Tibial artery (tissue), 4 donors: ENCODE data around the gene NEK2.

ENCODE experiments used
- DNase-seq, 2 donors: peaks; one replicate each; pipeline ENCODE4 v3.0.0-alpha.2; 2019
- H3K27ac ChIP-seq, 2 donors: fragments of 200-600 bp; sonication (generic) in 1 of 2; 1 replicate in 1 of 2; 2 replicates in 1 of 2; pipeline ENCODE4 v1.5.1; 2018 to 2019; ENCODE audit warnings: mild to moderate bottlenecking in 1 of 2
- H3K27me3 ChIP-seq, 2 donors: fragments of 200-600 bp; sonication (generic) in 1 of 2; one replicate each; pipeline versions ENCODE4 v1.5.1 to v1.6.0; 2016 to 2019
- H3K36me3 ChIP-seq, 3 donors: fragments of 200-600 bp; sonication (generic) in 2 of 3; one replicate each; pipeline ENCODE4 v1.5.1; 2016 to 2019; ENCODE audit warnings: mild to moderate bottlenecking in 2 of 3
- H3K4me1 ChIP-seq, 4 donors: fragments of 200-600 bp; sonication (generic) in 2 of 4; 1 replicate in 3 of 4; 2 replicates in 1 of 4; pipeline ENCODE4 v1.5.1; 2016 to 2019
- H3K4me3 ChIP-seq, 2 donors: fragments of 200-600 bp; sonication (generic) in 1 of 2; 1 replicate in 1 of 2; 2 replicates in 1 of 2; pipeline ENCODE4 v1.5.1; 2018 to 2019; ENCODE audit warnings: mild to moderate bottlenecking in 2 of 2
- H3K9me3 ChIP-seq, 3 donors: fragments of 200-600 bp; sonication (generic) in 1 of 3; one replicate each; pipeline ENCODE4 v1.5.1; 2016 to 2019
- intact Hi-C: fragments of 100-400 bp; cut with DNase I; formaldehyde crosslinking; loops from one replicate; pipeline ENCODE4 v1.15.0; 2023; ENCODE audit warnings: low total_unique reads
- TF ChIP-seq, protein P1 (sequence below), 2 experiments: fragments of 200-600 bp in 1 of 2; fragments of 450-650 bp in 1 of 2; IDR thresholded peaks; one replicate each; pipeline ENCODE4 v1.5.1; 2017 to 2019; ENCODE audit warnings: antibody characterized with exemption in 2 of 2, mild to moderate bottlenecking in 1 of 2, moderate library complexity in 1 of 2

NEK2 gene

DNA sequence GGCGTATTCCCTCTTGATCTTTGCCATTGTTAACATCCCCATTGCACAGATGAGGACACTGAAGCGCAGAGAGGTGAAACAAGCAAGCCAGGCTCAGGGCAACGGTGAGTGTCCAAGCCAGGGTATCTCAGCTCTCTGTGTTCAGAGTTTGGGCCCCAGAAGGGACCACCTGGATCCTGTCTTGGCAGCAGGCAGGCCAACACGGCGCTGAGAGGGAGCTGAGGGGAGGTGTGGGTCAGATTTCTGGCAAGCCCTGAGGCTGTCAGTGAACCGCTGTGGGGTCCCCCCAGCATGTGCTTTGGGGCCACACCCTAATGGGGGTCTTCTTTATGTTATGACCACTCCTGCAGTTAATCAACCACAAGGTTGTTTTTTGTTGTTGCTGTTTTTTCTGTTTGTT is 23.1 kb downstream of the NEK2 start:
- no peak overlapping the region for H3K4me3 ChIP-seq
- intact Hi-C loops, result loop anchor here (10.0 kb wide), 2 partner anchors 178 to 328 kb away; partner anchors contain the start of gene TRAF5
- no peaks in the 10 kb centered on the region for H3K27me3 ChIP-seq
- TF ChIP-seq, protein P1, sequence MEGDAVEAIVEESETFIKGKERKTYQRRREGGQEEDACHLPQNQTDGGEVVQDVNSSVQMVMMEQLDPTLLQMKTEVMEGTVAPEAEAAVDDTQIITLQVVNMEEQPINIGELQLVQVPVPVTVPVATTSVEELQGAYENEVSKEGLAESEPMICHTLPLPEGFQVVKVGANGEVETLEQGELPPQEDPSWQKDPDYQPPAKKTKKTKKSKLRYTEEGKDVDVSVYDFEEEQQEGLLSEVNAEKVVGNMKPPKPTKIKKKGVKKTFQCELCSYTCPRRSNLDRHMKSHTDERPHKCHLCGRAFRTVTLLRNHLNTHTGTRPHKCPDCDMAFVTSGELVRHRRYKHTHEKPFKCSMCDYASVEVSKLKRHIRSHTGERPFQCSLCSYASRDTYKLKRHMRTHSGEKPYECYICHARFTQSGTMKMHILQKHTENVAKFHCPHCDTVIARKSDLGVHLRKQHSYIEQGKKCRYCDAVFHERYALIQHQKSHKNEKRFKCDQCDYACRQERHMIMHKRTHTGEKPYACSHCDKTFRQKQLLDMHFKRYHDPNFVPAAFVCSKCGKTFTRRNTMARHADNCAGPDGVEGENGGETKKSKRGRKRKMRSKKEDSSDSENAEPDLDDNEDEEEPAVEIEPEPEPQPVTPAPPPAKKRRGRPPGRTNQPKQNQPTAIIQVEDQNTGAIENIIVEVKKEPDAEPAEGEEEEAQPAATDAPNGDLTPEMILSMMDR (IDR thresholded peaks at IDR 0.05), result no peak
- H3K9me3 ChIP-seq, result no peaks in the 10 kb centered on the region
- DNase-seq, result no peak
- no peaks in the 10 kb centered on the region for H3K36me3 ChIP-seq
- peaks cover 0 to 6% (median 3%) of the 10 kb centered on the region in 4 donors for H3K4me1 ChIP-seq
- no peak overlapping the region for H3K27ac ChIP-seq

GRCh38 chr1:211650904-211651303 is 24.5 kb downstream of the NEK2 start:
- TF ChIP-seq, protein P1 (IDR thresholded peaks at IDR 0.05), result no peak
- intact Hi-C loops, result loop anchor here (10.0 kb wide), 2 partner anchors 176 to 326 kb away; partner anchors contain the start of gene TRAF5
- no peak for DNase-seq

GRCh38 chr1:211648980-211649934 is 26.2 kb downstream of the NEK2 start:
- Histone ChIP-seq H3K36me3 (no peaks in the 10 kb centered on the region), H3K27ac (no peak overlapping the region), H3K27me3 (no peaks in the 10 kb centered on the region), H3K4me1 (peaks cover 0 to 4% (median under 1%) of the 10 kb centered on the region in 4 donors), H3K4me3 (no peak overlapping the region), H3K9me3 (no peaks in the 10 kb centered on the region)
- intact Hi-C loops, result loop anchor here (2.0 kb wide), 1 partner anchor 70 kb away; the partner anchor contains the start of gene SLC30A1
- DNase-seq, result peak in 1 of 2 donors; percentile 49
- TF ChIP-seq, protein P1 (IDR thresholded peaks at IDR 0.05), result peak; percentile 74 to 87

More at GRCh38 chr1:211650904-211651303, 24.5 kb downstream of the NEK2 start:
- Histone ChIP-seq H3K36me3 (no peaks in the 10 kb centered on the region), H3K27me3 (no peaks in the 10 kb centered on the region), H3K27ac (no peak overlapping the region), H3K9me3 (no peaks in the 10 kb centered on the region), H3K4me3 (no peak overlapping the region), H3K4me1 (peaks cover 0 to 6% (median 3%) of the 10 kb centered on the region in 4 donors)

DNA sequence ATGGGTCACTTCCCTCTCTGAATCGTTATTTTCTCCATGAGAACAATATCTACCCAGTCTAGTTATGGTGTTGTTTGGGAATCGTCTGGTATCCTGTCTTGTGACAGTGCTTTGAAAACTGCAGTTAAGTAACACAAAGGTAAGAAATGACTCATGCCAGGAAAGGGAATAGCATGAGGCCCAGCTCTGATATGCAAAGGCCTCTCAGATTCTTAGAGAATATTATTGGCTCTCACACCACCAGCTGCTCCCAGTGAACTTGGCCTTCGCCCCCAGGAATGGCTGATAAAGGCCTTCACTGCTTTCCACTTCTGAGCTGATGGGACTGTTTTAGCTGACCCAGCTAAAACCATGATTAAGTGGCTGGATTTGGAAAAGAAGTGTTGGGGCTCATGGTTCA is 27.1 kb downstream of the NEK2 start:
- Histone ChIP-seq H3K4me3 (no peak overlapping the region), H3K27me3 (no peaks in the 10 kb centered on the region), H3K4me1 (peaks cover 0 to 12% (median 10%) of the 10 kb centered on the region in 4 donors), H3K9me3 (no peaks in the 10 kb centered on the region), H3K27ac (no peak overlapping the region), H3K36me3 (no peaks in the 10 kb centered on the region)
- TF ChIP-seq, protein P1 (IDR thresholded peaks at IDR 0.05), result no peak
- intact Hi-C loops, result loop anchor here (2.0 kb wide), 1 partner anchor 70 kb away; the partner anchor contains the start of gene SLC30A1
- no peak for DNase-seq

- H3K27ac ChIP-seq, result no peak overlapping the region
- H3K4me1 ChIP-seq, result peaks cover 0 to 17% (median 16%) of the 10 kb centered on the region in 4 donors
- intact Hi-C loops, result loop anchor here (2.0 kb wide), 1 partner anchor 69 kb away; the partner anchor contains the start of gene SLC30A1
- TF ChIP-seq, protein P1 (IDR thresholded peaks at IDR 0.05), result no peak
- no peak overlapping the region for H3K4me3 ChIP-seq
- H3K36me3 ChIP-seq, result no peaks in the 10 kb centered on the region
- H3K27me3 ChIP-seq, result no peaks in the 10 kb centered on the region
- peak in 1 of 2 donors; percentile 45 for DNase-seq
- no peaks in the 10 kb centered on the region for H3K9me3 ChIP-seq
Measured at GRCh38 chr1:211647711-211648121, 27.7 kb downstream of the NEK2 start.
